ENCODE results near the gene LTA. TPM values are rescaled to one million over a fixed set of nuclear protein-coding genes. Genes with fewer than 3 reads are reported as not detected.
A peak's percentile ranks its signal among the peaks of the same experiment; 100 is the strongest.

The LTA gene
- total RNA-seq, 2 donors from 2014 or later = 1,187 to 3,727 TPM

DNA sequence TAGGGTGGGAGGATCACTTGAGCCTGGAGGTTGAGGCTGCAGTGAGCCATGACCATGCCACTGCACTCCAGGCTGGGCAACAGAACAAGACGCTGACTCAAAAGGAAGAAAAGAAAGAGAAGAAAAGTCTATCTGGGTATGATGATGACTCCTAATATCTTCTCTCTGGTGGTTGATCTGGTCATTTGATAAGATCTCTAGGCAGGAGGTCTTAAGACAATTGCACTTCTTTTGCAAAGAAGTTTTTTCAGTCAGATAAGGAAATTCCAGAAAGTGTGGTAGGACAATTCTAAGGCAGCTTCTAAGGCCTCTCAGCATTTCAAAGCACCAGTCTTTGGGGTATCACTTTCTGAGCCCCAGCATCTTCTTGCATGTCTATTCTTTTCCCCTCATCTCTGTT, 35.2 kb downstream of the LTA start:
- ATAC-seq (no peak), DNase-seq (ENCODE audit: low spot score) (no peak)
- H3K4me3 Mint-ChIP-seq = no peak overlapping the region
- H3K27me3 Mint-ChIP-seq = no peaks in the 10 kb centered on the region
- H3K9me3 Mint-ChIP-seq = no peaks in the 10 kb centered on the region
- H3K27ac Mint-ChIP-seq = peak overlapping the region in 1 of 2 donors; percentile 28
- H3K4me1 Mint-ChIP-seq (ENCODE audit: low read depth in 2 of 2) = no peaks in the 10 kb centered on the region
- H3K36me3 Mint-ChIP-seq = no peaks in the 10 kb centered on the region

DNA sequence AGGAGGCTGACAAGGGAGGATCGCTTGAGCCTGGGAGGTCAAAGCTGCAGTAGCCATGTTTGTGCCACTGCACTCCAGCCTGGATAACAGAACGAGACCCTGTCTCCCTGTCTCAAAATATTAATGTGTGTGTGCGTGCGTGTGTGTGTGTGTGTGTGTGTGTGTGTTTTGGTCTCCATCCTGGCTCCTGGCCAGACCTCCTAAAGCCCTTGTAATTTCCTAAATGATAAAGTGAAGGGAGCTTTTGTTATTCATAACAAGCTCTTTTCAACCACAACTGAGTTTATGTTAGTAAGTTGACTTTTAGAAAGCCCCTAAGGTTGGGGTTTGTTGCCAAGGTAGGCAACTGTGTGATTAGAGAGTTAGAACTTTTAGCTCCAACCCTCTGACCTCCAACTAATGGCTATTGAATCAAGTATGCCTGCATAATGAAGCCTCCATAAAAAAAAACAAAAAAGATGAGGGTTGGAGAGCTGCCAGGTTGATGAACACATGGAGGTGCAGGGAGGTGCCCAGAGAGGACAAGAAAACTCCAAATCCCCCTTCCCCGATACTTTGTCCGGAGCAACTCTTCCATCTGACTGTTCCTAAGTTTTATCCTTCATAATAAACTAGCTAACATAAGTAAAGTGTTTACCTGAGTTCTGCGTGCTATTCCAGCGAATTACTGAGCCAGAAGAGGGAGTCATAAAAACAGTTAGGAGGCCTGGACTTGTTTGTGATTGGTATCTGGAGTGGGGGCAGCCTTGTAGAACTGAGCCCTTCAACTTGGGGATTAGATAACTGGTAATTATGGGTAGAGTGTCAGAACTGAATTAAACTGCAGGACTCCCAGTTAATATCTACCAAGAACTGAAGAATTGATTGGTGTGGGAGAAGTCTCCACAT, 37.7 kb downstream of the LTA start:
- Mint-ChIP-seq H3K27ac (no peak overlapping the region), H3K9me3 (no peaks in the 10 kb centered on the region), H3K36me3 (no peaks in the 10 kb centered on the region), H3K4me1 (ENCODE audit: low read depth in 2 of 2) (peaks cover 0 to 2% of the 10 kb centered on the region in 2 donors), H3K27me3 (peaks cover 0 to under 1% of the 10 kb centered on the region in 2 donors), H3K4me3 (no peak overlapping the region)
- DNase-seq (ENCODE audit: low spot score) = no peak
- ATAC-seq = no peak

- H3K27me3 Mint-ChIP-seq = peaks cover 0 to 3% of the 10 kb centered on the region in 2 donors
- ATAC-seq = no peak
Observed at GRCh38 chr6:31610968-31611367, 38.9 kb downstream of the LTA start.

GRCh38 chr6:31614075-31614619, 42.1 kb downstream of the LTA start:
- Mint-ChIP-seq H3K9me3 (no peaks in the 10 kb centered on the region), H3K27ac (no peak overlapping the region), H3K36me3 (no peaks in the 10 kb centered on the region), H3K4me1 (ENCODE audit: low read depth in 2 of 2) (peaks cover 10 to 12% of the 10 kb centered on the region in 2 donors), H3K27me3 (peaks cover 0 to 3% of the 10 kb centered on the region in 2 donors), H3K4me3 (no peak overlapping the region)
- no peak for DNase-seq (ENCODE audit: low spot score)
- no peak for ATAC-seq

More at GRCh38 chr6:31610968-31611367, 38.9 kb downstream of the LTA start:
- Mint-ChIP-seq H3K4me1 (ENCODE audit: low read depth in 2 of 2) (peaks cover 3 to 8% of the 10 kb centered on the region in 2 donors), H3K27ac (no peak overlapping the region), H3K4me3 (no peak overlapping the region), H3K9me3 (no peaks in the 10 kb centered on the region), H3K36me3 (no peaks in the 10 kb centered on the region)
- DNase-seq (ENCODE audit: low spot score) = no peak

GRCh38 chr6:31614684-31615578, 42.8 kb downstream of the LTA start, which contains the start of gene AIF1:
Gene AIF1, plus strand, starts transcription at chr6:31615234. Its CDS starts 96 bp downstream, at chr6:31615330.
- no peak for DNase-seq (ENCODE audit: low spot score)
- Mint-ChIP-seq H3K9me3 (no peaks in the 10 kb centered on the region), H3K4me1 (ENCODE audit: low read depth in 2 of 2) (peaks cover 10 to 12% of the 10 kb centered on the region in 2 donors), H3K27me3 (peaks cover 0 to 3% of the 10 kb centered on the region in 2 donors), H3K27ac (peak within 1 kb of the TSS in 1 of 2 donors; percentile 68), H3K4me3 (peak within 1 kb of the TSS; percentile 30), H3K36me3 (no peaks in the 10 kb centered on the region)
- no peak for ATAC-seq

- Mint-ChIP-seq H3K36me3 (no peaks in the 10 kb centered on the region), H3K4me3 (peak overlapping the region; percentile 30), H3K9me3 (no peaks in the 10 kb centered on the region), H3K27me3 (peaks cover 0 to 3% of the 10 kb centered on the region in 2 donors), H3K4me1 (ENCODE audit: low read depth in 2 of 2) (peaks cover 10 to 12% of the 10 kb centered on the region in 2 donors), H3K27ac (peak overlapping the region in 1 of 2 donors; percentile 68)
- ATAC-seq (no peak), DNase-seq (ENCODE audit: low spot score) (no peak)
Observed at GRCh38 chr6:31615748-31616147, 43.7 kb downstream of the LTA start.

GRCh38 chr6:31617010-31617409, 44.9 kb downstream of the LTA start:
- no peaks in the 10 kb centered on the region for H3K9me3 Mint-ChIP-seq
- H3K27ac Mint-ChIP-seq = no peak overlapping the region
- H3K4me3 Mint-ChIP-seq = peak overlapping the region; percentile 30
- H3K27me3 Mint-ChIP-seq = peaks cover 0 to 3% of the 10 kb centered on the region in 2 donors
- no peak for ATAC-seq
- H3K4me1 Mint-ChIP-seq (ENCODE audit: low read depth in 2 of 2) = peaks cover 19 to 21% of the 10 kb centered on the region in 2 donors
- no peak for DNase-seq (ENCODE audit: low spot score)
- peaks cover 8% of the 10 kb centered on the region for H3K36me3 Mint-ChIP-seq

GRCh38 chr6:31619805-31620585, 47.9 kb downstream of the LTA start:
- peaks cover 15% of the 10 kb centered on the region for H3K36me3 Mint-ChIP-seq
- H3K4me1 Mint-ChIP-seq (ENCODE audit: low read depth in 2 of 2) = peaks cover 26 to 30% of the 10 kb centered on the region in 2 donors
- H3K9me3 Mint-ChIP-seq = no peaks in the 10 kb centered on the region

GRCh38 chr6:31620586-31621319, 48.7 kb downstream of the LTA start, which contains the start of gene PRRC2A:
Gene PRRC2A, plus strand, starts transcription at chr6:31620715. Its CDS starts 2,075 bp downstream, at chr6:31622790.
- Mint-ChIP-seq H3K9me3 (no peaks in the 10 kb centered on the region), H3K36me3 (peaks cover 16% of the 10 kb centered on the region), H3K27me3 (no peaks in the 10 kb centered on the region), H3K27ac (peak within 1 kb of the TSS; percentile 91 to 94), H3K4me1 (ENCODE audit: low read depth in 2 of 2) (peaks cover 24 to 29% of the 10 kb centered on the region in 2 donors), H3K4me3 (peak within 1 kb of the TSS; percentile 92)
- ATAC-seq (peak; percentile 48 to 54), DNase-seq (ENCODE audit: low spot score) (no peak)

More at GRCh38 chr6:31619805-31620585, 47.9 kb downstream of the LTA start:
- ATAC-seq (peak; percentile 93 to 94), DNase-seq (ENCODE audit: low spot score) (peak; percentile 99)
- Mint-ChIP-seq H3K27ac (peak overlapping the region; percentile 91 to 94), H3K4me3 (peak overlapping the region; percentile 90), H3K27me3 (peaks cover 0 to under 1% of the 10 kb centered on the region in 2 donors)

DNA sequence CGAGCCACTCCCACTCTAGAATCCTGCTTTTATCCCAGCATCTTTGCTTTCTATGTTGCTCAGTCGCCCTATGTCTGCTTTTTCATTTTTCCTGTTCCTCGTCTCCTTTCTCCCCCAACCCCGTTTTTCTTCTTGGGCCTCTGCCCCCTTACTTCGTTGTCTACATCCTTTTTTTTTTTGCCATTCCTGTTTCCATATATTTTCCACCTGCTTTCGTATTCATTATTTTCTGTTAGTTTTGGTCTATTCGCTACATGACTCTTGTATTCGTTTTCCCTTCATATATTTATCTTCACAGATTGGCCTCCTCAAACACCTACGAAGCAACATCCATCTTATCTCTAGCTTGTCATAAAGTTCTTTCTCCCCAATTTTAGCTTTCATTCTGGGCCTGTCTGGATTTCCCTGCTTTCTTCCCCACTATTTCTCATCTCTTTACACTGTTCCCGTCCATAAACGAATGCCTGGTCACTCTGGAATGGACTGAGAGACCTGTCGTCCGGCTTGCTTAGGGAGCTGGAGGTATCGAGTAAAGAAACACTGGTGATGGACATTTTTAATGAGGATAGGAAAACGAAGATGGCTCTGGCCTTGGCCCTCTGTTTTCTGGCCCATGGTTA, 49.3 kb downstream of the LTA start:
- H3K27ac Mint-ChIP-seq = peak overlapping the region; percentile 91 to 94
- H3K27me3 Mint-ChIP-seq = no peaks in the 10 kb centered on the region
- peaks cover 22 to 30% of the 10 kb centered on the region in 2 donors for H3K4me1 Mint-ChIP-seq (ENCODE audit: low read depth in 2 of 2)
- DNase-seq (ENCODE audit: low spot score) (no peak), ATAC-seq (no peak)
- peaks cover 23% of the 10 kb centered on the region for H3K36me3 Mint-ChIP-seq
- peak overlapping the region; percentile 92 for H3K4me3 Mint-ChIP-seq
- H3K9me3 Mint-ChIP-seq = no peaks in the 10 kb centered on the region

DNA sequence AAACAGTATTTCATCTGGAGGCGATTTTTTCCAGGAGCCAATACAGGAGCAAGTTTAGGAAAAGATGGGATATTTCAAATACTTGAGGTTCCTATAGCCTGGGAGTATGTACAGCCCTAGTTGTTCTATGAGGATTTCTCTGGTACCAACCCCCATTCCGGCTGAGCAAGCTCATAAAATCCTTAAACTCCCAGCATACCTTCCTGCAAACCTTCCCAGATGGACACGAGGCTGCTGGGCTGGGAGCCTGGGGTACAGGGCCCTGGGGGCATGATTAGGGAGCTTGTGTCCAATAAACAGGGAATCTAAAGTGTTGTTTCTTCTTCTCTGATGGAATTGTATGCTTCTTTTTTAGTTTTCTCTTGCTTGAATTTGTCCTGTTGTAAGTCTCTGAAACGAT, 49.9 kb downstream of the LTA start:
- Mint-ChIP-seq H3K27ac (peak overlapping the region; percentile 91 to 94), H3K36me3 (peaks cover 28% of the 10 kb centered on the region), H3K4me1 (ENCODE audit: low read depth in 2 of 2) (peaks cover 24 to 29% of the 10 kb centered on the region in 2 donors), H3K4me3 (peak overlapping the region; percentile 92), H3K9me3 (no peaks in the 10 kb centered on the region), H3K27me3 (no peaks in the 10 kb centered on the region)
- ATAC-seq (no peak), DNase-seq (ENCODE audit: low spot score) (no peak)

DNA sequence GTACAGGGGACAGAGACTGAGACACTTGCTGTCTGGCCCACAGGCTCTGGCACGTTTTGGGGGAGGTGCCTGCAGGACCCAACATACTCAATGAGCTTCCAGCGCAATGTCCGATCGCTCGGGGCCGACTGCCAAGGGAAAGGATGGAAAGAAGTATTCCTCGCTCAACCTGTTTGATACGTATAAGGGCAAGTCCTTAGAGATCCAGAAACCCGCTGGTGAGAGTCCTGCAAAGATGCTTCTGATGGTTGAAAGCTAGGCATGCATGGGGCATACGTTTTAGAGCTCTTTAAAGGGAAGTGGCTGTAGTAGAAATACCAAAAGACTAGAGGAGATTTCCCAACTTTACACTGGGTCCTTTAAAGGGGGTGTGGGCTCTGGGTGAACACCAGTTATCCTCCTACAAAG, 50.6 kb downstream of the LTA start:
- DNase-seq (ENCODE audit: low spot score) = no peak
- no peaks in the 10 kb centered on the region for H3K9me3 Mint-ChIP-seq
- no peak for ATAC-seq
- H3K4me3 Mint-ChIP-seq = peak overlapping the region; percentile 92
- no peaks in the 10 kb centered on the region for H3K27me3 Mint-ChIP-seq
- peaks cover 35% of the 10 kb centered on the region for H3K36me3 Mint-ChIP-seq
- H3K4me1 Mint-ChIP-seq (ENCODE audit: low read depth in 2 of 2) = peaks cover 27 to 36% of the 10 kb centered on the region in 2 donors
- H3K27ac Mint-ChIP-seq = peak overlapping the region; percentile 91 to 94
